SK-N-SH (cell line): Measurements from ENCODE around the gene PDE4C. TPM values are rescaled to one million over a fixed set of nuclear protein-coding genes. Genes with fewer than 3 reads are reported as not detected.

Experiments used
- CTCF ChIA-PET: fragments of 300-600, 350-600 bp; formaldehyde crosslinking; extraction: SDS; loops from one replicate; lab custom pipeline; 2021; lab: Yijun Ruan, JAX
- POLR2A ChIA-PET: fragments of 350-600 bp; sonication (Branson Sonifier 250); formaldehyde crosslinking; extraction: SDS; loops from one replicate; lab custom pipeline; 2020; ENCODE audit warnings: antibody characterized with exemption, inconsistent platforms; lab: Yijun Ruan, JAX
- DNase-seq: peaks from one replicate; pipeline ENCODE4 v3.0.0; 2012
- H2AFZ ChIP-seq: fragments of 200-600 bp; sonication (generic); 2 replicates; pipeline ENCODE4 v1.8.1; 2016; ENCODE audit warnings: antibody characterized with exemption, mild to moderate bottlenecking, low read depth
- H3F3A ChIP-seq: fragments of 200-600 bp; sonication (generic); replicated peaks from 2 replicates; pipeline ENCODE3; 2016; ENCODE audit warnings: antibody characterized with exemption, mild to moderate bottlenecking; ENCODE audit not compliant: insufficient read depth
- H3K27ac ChIP-seq, 2 experiments: fragments of 200-500 bp in 1 of 2; fragments of 200-600 bp in 1 of 2; sonication (Bioruptor generic) in 1 of 2; sonication (generic), shearing (Covaris generic) in 1 of 2; 2 replicates each; pipeline versions ENCODE4 v1.5.1 to v1.6.1; 2014 to 2016; ENCODE audit warnings: low read depth in 2 of 2, inconsistent platforms in 1 of 2, low read length in 1 of 2, mild to moderate bottlenecking in 1 of 2, mixed read lengths in 1 of 2
- H3K27me3 ChIP-seq: fragments of 200-600 bp; sonication (generic), shearing (Covaris generic); 2 replicates; pipeline ENCODE4 v1.6.1; 2016; ENCODE audit warnings: mixed run types; ENCODE audit not compliant: insufficient read depth
- H3K36me3 ChIP-seq, 2 experiments: fragments of 200-500 bp in 1 of 2; fragments of 200-600 bp in 1 of 2; sonication (Bioruptor generic) in 1 of 2; sonication (generic) in 1 of 2; replicated peaks in 1 of 2; 2 replicates each; pipeline versions ENCODE3 to v1.5.1; 2014 to 2016; ENCODE audit warnings: low read length in 1 of 2, mild to moderate bottlenecking in 1 of 2; ENCODE audit not compliant: insufficient read depth in 2 of 2, control insufficient read depth in 1 of 2
- H3K4me1 ChIP-seq, 2 experiments: fragments of 200-500 bp in 1 of 2; fragments of 200-600 bp in 1 of 2; sonication (Bioruptor generic) in 1 of 2; sonication (generic), shearing (Covaris generic) in 1 of 2; 2 replicates each; pipeline versions ENCODE4 v1.5.1 to v1.6.1; 2014 to 2016; ENCODE audit warnings: low read depth in 1 of 2, low read length in 1 of 2, mixed run types in 1 of 2; ENCODE audit not compliant: insufficient read depth in 2 of 2, control insufficient read depth in 1 of 2
- H3K4me2 ChIP-seq: fragments of 200-600 bp; sonication (generic), shearing (Covaris generic); 2 replicates; pipeline ENCODE4 v1.6.1; 2017; ENCODE audit warnings: mixed run types
- H3K4me3 ChIP-seq, 2 experiments: fragments of 200-500 bp in 1 of 2; fragments of 200-600 bp in 1 of 2; sonication (Bioruptor generic) in 1 of 2; sonication (generic), shearing (Covaris generic) in 1 of 2; 2 replicates each; pipeline versions ENCODE4 v1.5.1 to v1.8.1; 2014 to 2016; ENCODE audit warnings: low read depth in 2 of 2, inconsistent platforms in 1 of 2, low read length in 1 of 2, mild to moderate bottlenecking in 1 of 2, mixed read lengths in 1 of 2, moderate library complexity in 1 of 2
- H3K79me2 ChIP-seq: fragments of 200-600 bp; sonication (generic); 2 replicates; pipeline ENCODE4 v1.8.1; 2017; ENCODE audit warnings: mild to moderate bottlenecking; ENCODE audit not compliant: insufficient read depth
- H3K9ac ChIP-seq: fragments of 200-600 bp; sonication (generic); 2 replicates; pipeline ENCODE4 v1.6.1; 2017; ENCODE audit warnings: mixed run types
- H3K9me2 ChIP-seq: fragments of 200-600 bp; sonication (generic); 2 replicates; pipeline ENCODE4 v1.6.1; 2017; ENCODE audit warnings: mixed run types
- H3K9me3 ChIP-seq: fragments of 200-600 bp; sonication (generic); 2 replicates; pipeline ENCODE4 v1.6.1; 2017; ENCODE audit warnings: mixed run types, mild to moderate bottlenecking, moderate library complexity
- H4K20me1 ChIP-seq: fragments of 200-600 bp; sonication (generic); 2 replicates; pipeline ENCODE4 v1.6.1; 2017; ENCODE audit warnings: mild to moderate bottlenecking, mixed run types; ENCODE audit not compliant: insufficient read depth
- ELF1 ChIP-seq: IDR thresholded peaks from 2 replicates; pipeline ENCODE4 v1.4.0; 2012
- EP300 ChIP-seq, 2 experiments: IDR thresholded peaks; 2 replicates each; pipeline versions ENCODE4 v1.4.0 to v1.6.1; 2012; ENCODE audit warnings: borderline replicate concordance in 1 of 2, low read depth in 1 of 2, low read length in 1 of 2
- EZH2phosphoT487 ChIP-seq: fragments of 200-600 bp; sonication (generic); IDR thresholded peaks from 2 replicates; pipeline ENCODE4 v1.6.1; 2017; ENCODE audit warnings: low read depth, mixed run types, mild to moderate bottlenecking, antibody characterized with exemption, moderate library complexity, borderline replicate concordance
- FOSL2 ChIP-seq: IDR thresholded peaks from 2 replicates; pipeline ENCODE4 v1.4.0; 2012; ENCODE audit warnings: low read depth, mild to moderate bottlenecking, moderate library complexity, borderline replicate concordance
- FOXM1 ChIP-seq: IDR thresholded peaks from 2 replicates; pipeline ENCODE4 v1.4.0; 2012; ENCODE audit warnings: low read depth, mild to moderate bottlenecking
- GABPA ChIP-seq: IDR thresholded peaks from 2 replicates; pipeline ENCODE4 v1.4.0; 2012; ENCODE audit warnings: low read depth, mild to moderate bottlenecking
- MXI1 ChIP-seq: IDR thresholded peaks from 2 replicates; pipeline ENCODE4 v1.6.1; 2012; ENCODE audit warnings: mild to moderate bottlenecking, low read depth, low read length, improper control_type of control experiment
- NFIC ChIP-seq: IDR thresholded peaks from 2 replicates; pipeline ENCODE4 v1.4.0; 2012; ENCODE audit warnings: borderline replicate concordance
- NRF1 ChIP-seq: IDR thresholded peaks from 2 replicates; pipeline ENCODE4 v1.6.1; 2012; ENCODE audit warnings: low read depth, mild to moderate bottlenecking, low read length
- POLR2AphosphoS5 ChIP-seq: IDR thresholded peaks from 2 replicates; pipeline ENCODE4 v1.6.1; 2012; ENCODE audit warnings: low read depth, low read length
- RAD21 ChIP-seq: IDR thresholded peaks from 2 replicates; pipeline ENCODE4 v1.6.1; 2012; ENCODE audit warnings: mild to moderate bottlenecking, low read length
- RCOR1 ChIP-seq: fragments of 150-350 bp; IDR thresholded peaks from 2 replicates; pipeline ENCODE4 v1.6.1; 2017; ENCODE audit warnings: antibody characterized with exemption, low read length
- SMC3 ChIP-seq: IDR thresholded peaks from 2 replicates; pipeline ENCODE4 v1.6.1; 2012; ENCODE audit warnings: low read depth, low read length, improper control_type of control experiment
- TAF1 ChIP-seq: IDR thresholded peaks from 2 replicates; pipeline ENCODE4 v1.6.1; 2012; ENCODE audit warnings: low read depth, mild to moderate bottlenecking, low read length, moderate library complexity, borderline replicate concordance
- TCF12 ChIP-seq: IDR thresholded peaks from 2 replicates; pipeline ENCODE4 v1.4.0; 2012
- YY1 ChIP-seq: IDR thresholded peaks from 2 replicates; pipeline ENCODE4 v1.4.0; 2012; ENCODE audit warnings: low read depth, mild to moderate bottlenecking
- WGBS: methylation state at CpG from one replicate; pipeline ENCODE4 v1.1.6; 2017; ENCODE audit warnings: low lambda C conversion rate; 5-methylcytosine and 5-hydroxymethylcytosine counted together
- polyA plus RNA-seq, 3 experiments: library from polyadenylated mRNA; depleted of rRNA; stranded (reverse); fragments of >200 nt; gene quantifications; 2 replicates each; pipeline ENCODE4 v1.2.3, GENCODE V29; 2012
- TF ChIP-seq, protein P1 (sequence below): fragments of 200-600 bp; sonication (generic); IDR thresholded peaks from 2 replicates; pipeline ENCODE4 v1.6.1; 2017; ENCODE audit warnings: antibody characterized with exemption, mild to moderate bottlenecking, moderate library complexity
- TF ChIP-seq, protein P2 (sequence below): IDR thresholded peaks from 2 replicates; pipeline ENCODE4 v1.6.1; 2012; ENCODE audit warnings: mild to moderate bottlenecking, low read depth, low read length, moderate library complexity

PDE4C gene
- polyA plus RNA-seq, 1 of the 3 experiments (the other 2 are of a cell fraction): 0.36 TPM

DNA sequence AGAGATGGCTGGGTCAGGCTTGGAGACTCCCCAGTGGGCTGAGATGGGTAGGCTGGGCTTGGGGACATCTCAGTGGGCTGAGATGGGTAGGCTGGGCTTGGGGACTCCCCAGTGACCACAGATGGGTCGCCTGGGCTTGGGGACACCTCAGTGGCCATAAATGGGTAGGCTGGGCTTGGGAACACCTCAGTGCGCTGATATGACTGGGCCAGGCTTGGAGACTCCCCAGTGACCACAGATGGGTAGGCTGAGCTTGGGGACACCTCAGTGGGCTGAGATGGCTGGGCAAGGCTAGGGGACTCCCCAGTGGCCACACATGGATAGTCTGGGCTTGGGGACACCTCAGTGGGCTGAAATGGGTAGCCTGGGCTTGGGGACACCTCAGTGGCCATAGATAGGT, 35.2 kb upstream of the PDE4C start (continued):
- TF ChIP-seq, protein P1, sequence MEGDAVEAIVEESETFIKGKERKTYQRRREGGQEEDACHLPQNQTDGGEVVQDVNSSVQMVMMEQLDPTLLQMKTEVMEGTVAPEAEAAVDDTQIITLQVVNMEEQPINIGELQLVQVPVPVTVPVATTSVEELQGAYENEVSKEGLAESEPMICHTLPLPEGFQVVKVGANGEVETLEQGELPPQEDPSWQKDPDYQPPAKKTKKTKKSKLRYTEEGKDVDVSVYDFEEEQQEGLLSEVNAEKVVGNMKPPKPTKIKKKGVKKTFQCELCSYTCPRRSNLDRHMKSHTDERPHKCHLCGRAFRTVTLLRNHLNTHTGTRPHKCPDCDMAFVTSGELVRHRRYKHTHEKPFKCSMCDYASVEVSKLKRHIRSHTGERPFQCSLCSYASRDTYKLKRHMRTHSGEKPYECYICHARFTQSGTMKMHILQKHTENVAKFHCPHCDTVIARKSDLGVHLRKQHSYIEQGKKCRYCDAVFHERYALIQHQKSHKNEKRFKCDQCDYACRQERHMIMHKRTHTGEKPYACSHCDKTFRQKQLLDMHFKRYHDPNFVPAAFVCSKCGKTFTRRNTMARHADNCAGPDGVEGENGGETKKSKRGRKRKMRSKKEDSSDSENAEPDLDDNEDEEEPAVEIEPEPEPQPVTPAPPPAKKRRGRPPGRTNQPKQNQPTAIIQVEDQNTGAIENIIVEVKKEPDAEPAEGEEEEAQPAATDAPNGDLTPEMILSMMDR: no peak

DNA sequence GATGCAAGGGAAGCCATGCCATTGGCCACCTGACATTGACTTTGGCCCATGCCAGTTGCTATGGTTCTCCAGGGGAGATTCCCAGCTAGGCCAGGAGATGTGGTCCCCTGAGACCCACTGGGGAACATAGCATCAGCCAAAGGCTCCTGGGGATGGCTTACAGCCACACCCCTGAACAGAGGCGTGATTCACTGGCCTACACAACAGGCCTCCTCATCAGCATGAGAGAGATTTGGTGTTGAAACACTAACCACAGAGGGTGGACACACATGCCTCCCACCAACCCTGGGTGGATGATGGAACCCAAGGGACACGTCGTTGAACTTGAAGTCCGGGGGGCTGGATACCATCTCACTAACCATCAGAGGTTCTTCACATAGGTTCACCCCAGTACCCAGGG, 33.7 kb upstream of the PDE4C start:
- no peak for DNase-seq
- peaks cover 0 to 5% of the 10 kb centered on the region in 2 experiments for H3K36me3 ChIP-seq
- TF ChIP-seq YY1: no peak
- TF ChIP-seq, protein P2, sequence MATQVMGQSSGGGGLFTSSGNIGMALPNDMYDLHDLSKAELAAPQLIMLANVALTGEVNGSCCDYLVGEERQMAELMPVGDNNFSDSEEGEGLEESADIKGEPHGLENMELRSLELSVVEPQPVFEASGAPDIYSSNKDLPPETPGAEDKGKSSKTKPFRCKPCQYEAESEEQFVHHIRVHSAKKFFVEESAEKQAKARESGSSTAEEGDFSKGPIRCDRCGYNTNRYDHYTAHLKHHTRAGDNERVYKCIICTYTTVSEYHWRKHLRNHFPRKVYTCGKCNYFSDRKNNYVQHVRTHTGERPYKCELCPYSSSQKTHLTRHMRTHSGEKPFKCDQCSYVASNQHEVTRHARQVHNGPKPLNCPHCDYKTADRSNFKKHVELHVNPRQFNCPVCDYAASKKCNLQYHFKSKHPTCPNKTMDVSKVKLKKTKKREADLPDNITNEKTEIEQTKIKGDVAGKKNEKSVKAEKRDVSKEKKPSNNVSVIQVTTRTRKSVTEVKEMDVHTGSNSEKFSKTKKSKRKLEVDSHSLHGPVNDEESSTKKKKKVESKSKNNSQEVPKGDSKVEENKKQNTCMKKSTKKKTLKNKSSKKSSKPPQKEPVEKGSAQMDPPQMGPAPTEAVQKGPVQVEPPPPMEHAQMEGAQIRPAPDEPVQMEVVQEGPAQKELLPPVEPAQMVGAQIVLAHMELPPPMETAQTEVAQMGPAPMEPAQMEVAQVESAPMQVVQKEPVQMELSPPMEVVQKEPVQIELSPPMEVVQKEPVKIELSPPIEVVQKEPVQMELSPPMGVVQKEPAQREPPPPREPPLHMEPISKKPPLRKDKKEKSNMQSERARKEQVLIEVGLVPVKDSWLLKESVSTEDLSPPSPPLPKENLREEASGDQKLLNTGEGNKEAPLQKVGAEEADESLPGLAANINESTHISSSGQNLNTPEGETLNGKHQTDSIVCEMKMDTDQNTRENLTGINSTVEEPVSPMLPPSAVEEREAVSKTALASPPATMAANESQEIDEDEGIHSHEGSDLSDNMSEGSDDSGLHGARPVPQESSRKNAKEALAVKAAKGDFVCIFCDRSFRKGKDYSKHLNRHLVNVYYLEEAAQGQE: no peak
- no peak for TF ChIP-seq FOSL2
- no peak for TF ChIP-seq ELF1
- no peak for TF ChIP-seq EP300 (IDR thresholded peaks at IDR 0.05; ENCODE audit: borderline replicate concordance in 1 of 2, low read depth in 1 of 2, low read length in 1 of 2)
- TF ChIP-seq, protein P1: no peak
- no peak for TF ChIP-seq POLR2AphosphoS5
- TF ChIP-seq MXI1: no peak
- TF ChIP-seq SMC3: no peak
- no peak for TF ChIP-seq TAF1
- TF ChIP-seq TCF12: no peak
- no peak for TF ChIP-seq GABPA
- TF ChIP-seq NFIC: no peak
- TF ChIP-seq NRF1: no peak
- TF ChIP-seq RCOR1: no peak
- TF ChIP-seq RAD21: no peak
- TF ChIP-seq FOXM1: no peak
- no peak for TF ChIP-seq EZH2phosphoT487
- no peak overlapping the region for H2AFZ ChIP-seq
- 0 out of 2 replicates have a peak, but pooled peaks cover 2% of the 10 kb centered on the region for H4K20me1 ChIP-seq
- no peak overlapping the region for H3K27ac ChIP-seq
- no peaks in the 10 kb centered on the region for H3F3A ChIP-seq
- H3K9me3 ChIP-seq: no peaks in the 10 kb centered on the region
- no peaks in the 10 kb centered on the region for H3K9me2 ChIP-seq
- CTCF ChIA-PET: interaction anchor here (0.9 to 19.4 kb wide), 6 partner anchors 8 to 68 kb away, joined by 3 to 505 read pairs (median 24); partner anchors contain the start of genes JUND, MPV17L2 and RAB3A
- 93% methylated on average over 3 of the region's 4 CpGs for WGBS
- no peak overlapping the region for H3K4me3 ChIP-seq
- POLR2A ChIA-PET: no interaction called here
- H3K79me2 ChIP-seq: no peaks in the 10 kb centered on the region
- H3K27me3 ChIP-seq: peaks cover 9% of the 10 kb centered on the region
- H3K4me2 ChIP-seq: no peak overlapping the region
- H3K4me1 ChIP-seq: no peaks in the 10 kb centered on the region
- H3K9ac ChIP-seq: no peak overlapping the region
